HG02970 (cell line): ENCODE measurements around the gene HDAC9.
"Not testable (repeated sequence)": the region's sequence is repeated elsewhere in the genome, so short reads cannot be mapped to it uniquely, and the experiment has no call there.

Experiments
- ATAC-seq: cut with Tn5 transposase; IDR thresholded peaks from one replicate; pipeline ENCODE4 v1.9.1; 2021; ENCODE audit warnings: mild to moderate bottlenecking, moderate library complexity, moderate number of reproducible peaks; ENCODE audit not compliant: unreplicated experiment, low FRiP score

Gene HDAC9

GRCh38 chr7:18993933-18994668, 498.6 kb downstream of the HDAC9 start:
- no peak for ATAC-seq

- no peak for ATAC-seq
Observed at GRCh38 chr7:18995270-18995671, 499.7 kb downstream of the HDAC9 start.

GRCh38 chr7:18995811-18996426, 500.4 kb downstream of the HDAC9 start:
- ATAC-seq = no peak

GRCh38 chr7:18996583-18996982, 501.0 kb downstream of the HDAC9 start:
- ATAC-seq = no peak

- ATAC-seq = no peak
Observed at GRCh38 chr7:18997477-18998150, 502.1 kb downstream of the HDAC9 start.

- no peak for ATAC-seq
Observed at GRCh38 chr7:19000410-19000809, 504.9 kb downstream of the HDAC9 start.

- ATAC-seq = no peak
Observed at GRCh38 chr7:19001854-19002253, 506.3 kb downstream of the HDAC9 start.

GRCh38 chr7:19009241-19009935, 513.8 kb downstream of the HDAC9 start:
- ATAC-seq = no peak

GRCh38 chr7:19009936-19010280, 514.4 kb downstream of the HDAC9 start:
- ATAC-seq = no peak

GRCh38 chr7:19011212-19011611, 515.7 kb downstream of the HDAC9 start:
- no peak for ATAC-seq

GRCh38 chr7:19015098-19015497, 519.5 kb downstream of the HDAC9 start:
- no peak for ATAC-seq

GRCh38 chr7:19016140-19016539, 520.6 kb downstream of the HDAC9 start:
- no peak for ATAC-seq

- no peak for ATAC-seq
Observed at GRCh38 chr7:19017374-19017773, 521.8 kb downstream of the HDAC9 start.

GRCh38 chr7:19020062-19020461, 524.5 kb downstream of the HDAC9 start:
- ATAC-seq = no peak

GRCh38 chr7:19020711-19021110, 525.2 kb downstream of the HDAC9 start:
- no peak for ATAC-seq

GRCh38 chr7:19023477-19023876, 527.9 kb downstream of the HDAC9 start:
- ATAC-seq = no peak

- ATAC-seq = no peak
Observed at GRCh38 chr7:19024261-19024660, 528.7 kb downstream of the HDAC9 start.

- ATAC-seq = no peak
Observed at GRCh38 chr7:19026888-19027287, 531.3 kb downstream of the HDAC9 start.

- no peak for ATAC-seq
Observed at GRCh38 chr7:19030281-19030680, 534.7 kb downstream of the HDAC9 start.

- not testable (repeated sequence) for ATAC-seq
Observed at GRCh38 chr7:19032942-19033341, 537.4 kb downstream of the HDAC9 start.

- ATAC-seq = peak; percentile 88
Observed at GRCh38 chr7:19051767-19052375, 556.3 kb downstream of the HDAC9 start.
